HepG2 (cell line): ENCODE results near the gene CCDC80.

Experiments used
- FOXK2 ChIP-seq: fragments of 450-650 bp; IDR thresholded peaks from 2 replicates; pipeline ENCODE4 v1.6.1; 2016
- HNF4G ChIP-seq, 2 experiments: sonication (generic) in 1 of 2; formaldehyde crosslinking in 1 of 2; IDR thresholded peaks; 2 replicates each; pipeline versions ENCODE4 v1.4.0 to v1.6.1; 2011 to 2020; ENCODE audit warnings: borderline replicate concordance in 2 of 2, low read depth in 2 of 2, mild to moderate bottlenecking in 2 of 2, low read length in 1 of 2, missing genetic modification reagents in 1 of 2, moderate library complexity in 1 of 2
- MZF1 ChIP-seq: sonication (generic); formaldehyde crosslinking; IDR thresholded peaks from 2 replicates; pipeline ENCODE4 v1.8.1; 2023; ENCODE audit warnings: mild to moderate bottlenecking, missing genetic modification reagents, borderline replicate concordance
- POLR2A ChIP-seq, 2 experiments: IDR thresholded peaks; 2 replicates each; pipeline ENCODE4 v1.6.1; 2011; ENCODE audit warnings: low read depth in 2 of 2, low read length in 2 of 2, mild to moderate bottlenecking in 1 of 2, moderate library complexity in 1 of 2; ENCODE audit not compliant: insufficient read depth in 1 of 2
- SMAD9 ChIP-seq: sonication (generic); formaldehyde crosslinking; IDR thresholded peaks from 2 replicates; pipeline ENCODE4 v1.5.1; 2020; ENCODE audit warnings: mild to moderate bottlenecking, missing genetic modification reagents
- SMC3 ChIP-seq: IDR thresholded peaks from 2 replicates; pipeline ENCODE4 v1.6.1; 2011; ENCODE audit warnings: low read length, improper control_type of control experiment
- SNRNP70 ChIP-seq: fragments of 200-400 bp; formaldehyde crosslinking; IDR thresholded peaks from 2 replicates; pipeline ENCODE4 v1.6.1; 2017; ENCODE audit warnings: mild to moderate bottlenecking, low read depth, low read length, moderate library complexity
- ZNF18 ChIP-seq: sonication (generic); formaldehyde crosslinking; IDR thresholded peaks from 2 replicates; pipeline ENCODE4 v1.8.0; 2022; ENCODE audit warnings: mild to moderate bottlenecking, missing genetic modification reagents; ENCODE audit not compliant: insufficient replicate concordance
- ZNF20 ChIP-seq: sonication (generic); formaldehyde crosslinking; IDR thresholded peaks from 2 replicates; pipeline ENCODE4 v1.4.0; 2020; ENCODE audit warnings: mild to moderate bottlenecking, moderate library complexity, missing genetic modification reagents
- ZNF224 ChIP-seq: sonication (generic); formaldehyde crosslinking; IDR thresholded peaks from 2 replicates; pipeline ENCODE4 v1.5.0; 2020; ENCODE audit warnings: mild to moderate bottlenecking, missing genetic modification reagents
- ZNF567 ChIP-seq: sonication (generic); formaldehyde crosslinking; IDR thresholded peaks from 2 replicates; pipeline ENCODE4 v1.8.1; 2023; ENCODE audit warnings: mild to moderate bottlenecking, missing genetic modification reagents, borderline replicate concordance
- ZSCAN25 ChIP-seq: sonication (generic); formaldehyde crosslinking; IDR thresholded peaks from 2 replicates; pipeline ENCODE4 v1.8.0; 2022; ENCODE audit warnings: mild to moderate bottlenecking, missing genetic modification reagents
- TF ChIP-seq, protein P1 (sequence below): conservative IDR thresholded peaks from 2 replicates; pipeline ENCODE4 v1.6.1; 2018; ENCODE audit warnings: missing genetic modification reagents

DNA sequence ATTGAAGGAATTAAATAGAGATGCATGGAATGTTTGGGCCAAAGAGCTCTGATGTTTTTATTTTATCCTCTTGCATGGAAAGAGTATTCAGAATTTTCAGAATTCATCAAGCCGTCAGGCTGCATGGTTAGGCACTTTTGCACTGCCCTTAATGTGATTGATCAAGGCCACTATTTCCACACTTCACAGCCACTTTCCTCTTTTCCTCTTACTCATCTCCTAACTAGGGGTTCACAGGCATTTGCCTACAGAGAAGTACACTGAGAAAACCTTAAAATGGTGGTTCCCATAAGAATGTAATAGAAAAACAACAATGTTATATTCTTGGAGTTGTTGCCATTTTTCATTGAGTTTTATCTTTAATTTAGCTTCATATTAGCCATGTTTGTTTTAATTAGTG lies 68.2 kb downstream of the CCDC80 start:
- TF ChIP-seq, protein P1, sequence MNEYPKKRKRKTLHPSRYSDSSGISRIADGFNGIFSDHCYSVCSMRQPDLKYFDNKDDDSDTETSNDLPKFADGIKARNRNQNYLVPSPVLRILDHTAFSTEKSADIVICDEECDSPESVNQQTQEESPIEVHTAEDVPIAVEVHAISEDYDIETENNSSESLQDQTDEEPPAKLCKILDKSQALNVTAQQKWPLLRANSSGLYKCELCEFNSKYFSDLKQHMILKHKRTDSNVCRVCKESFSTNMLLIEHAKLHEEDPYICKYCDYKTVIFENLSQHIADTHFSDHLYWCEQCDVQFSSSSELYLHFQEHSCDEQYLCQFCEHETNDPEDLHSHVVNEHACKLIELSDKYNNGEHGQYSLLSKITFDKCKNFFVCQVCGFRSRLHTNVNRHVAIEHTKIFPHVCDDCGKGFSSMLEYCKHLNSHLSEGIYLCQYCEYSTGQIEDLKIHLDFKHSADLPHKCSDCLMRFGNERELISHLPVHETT (CRISPR knock-in tag), result no peak
- TF ChIP-seq POLR2A (IDR thresholded peaks at IDR 0.05; ENCODE audit: insufficient read depth in 1 of 2, low read depth in 2 of 2, low read length in 2 of 2) (no peak), ZNF224 (CRISPR knock-in tag) (no peak), MZF1 (CRISPR knock-in tag) (no peak), FOXK2 (no peak), HNF4G (IDR thresholded peaks at IDR 0.05; ENCODE audit: borderline replicate concordance, low read depth, low read length) (no peak), HNF4G (CRISPR knock-in tag; IDR thresholded peaks at IDR 0.05; ENCODE audit: borderline replicate concordance, low read depth) (no peak), ZNF18 (no peak), SMAD9 (CRISPR knock-in tag) (no peak), SNRNP70 (no peak), ZSCAN25 (CRISPR knock-in tag) (no peak), ZNF20 (CRISPR knock-in tag) (no peak), SMC3 (no peak), ZNF567 (CRISPR knock-in tag) (no peak)
